IPS-11a (cell line): ENCODE results near the gene SWSAP1.
"Not testable (repeated sequence)": the region's sequence is repeated elsewhere in the genome, so short reads cannot be mapped to it uniquely, and the experiment has no call there.

ENCODE experiments used
- H3K4me3 ChIP-seq: one replicate; pipeline ENCODE4 v1.5.1; 2013; ENCODE audit warnings: low read depth, low read length, control low read depth

SWSAP1 gene

DNA sequence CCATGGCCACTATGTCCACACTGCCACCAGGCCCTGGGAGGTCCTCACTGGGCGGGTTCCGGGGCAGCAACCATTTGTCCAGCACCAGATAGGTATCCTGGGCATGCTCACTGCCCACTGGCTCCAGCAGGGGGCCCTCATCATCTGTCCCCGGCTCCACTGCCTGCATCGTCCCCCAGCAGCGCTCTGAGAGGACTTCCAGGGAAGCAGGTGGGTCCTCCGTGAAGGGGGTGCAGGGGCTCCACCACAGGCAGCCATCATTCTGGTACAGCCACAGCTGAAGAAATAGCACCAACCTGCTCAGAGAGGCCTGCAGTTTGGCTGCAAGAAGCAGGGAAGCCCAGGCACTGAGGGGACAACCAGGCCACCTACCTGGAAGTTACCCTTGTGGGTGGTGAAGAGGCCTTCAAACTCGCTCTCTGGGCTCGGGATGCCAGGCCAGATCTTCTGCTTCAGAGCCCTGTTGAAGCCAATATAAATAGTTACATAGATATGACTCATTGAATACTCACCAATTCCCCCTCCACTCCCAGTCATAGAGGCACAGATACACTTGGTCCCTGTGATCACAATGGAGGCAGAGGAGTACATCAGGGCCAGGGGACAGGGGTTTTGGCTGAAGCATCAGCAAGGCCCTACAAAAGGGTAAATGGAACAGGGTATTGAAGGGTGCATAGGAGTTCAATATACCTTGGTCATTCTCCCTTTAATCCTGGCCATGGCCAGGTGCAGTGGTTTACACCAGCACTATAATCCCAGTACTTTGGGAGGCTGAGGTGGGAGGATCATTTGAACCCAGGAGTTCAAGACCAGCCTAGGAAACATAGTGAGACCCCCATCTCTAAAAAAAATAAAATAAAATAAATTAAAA is 4.1 kb downstream of the SWSAP1 start:
- no peak overlapping the region for H3K4me3 ChIP-seq

DNA sequence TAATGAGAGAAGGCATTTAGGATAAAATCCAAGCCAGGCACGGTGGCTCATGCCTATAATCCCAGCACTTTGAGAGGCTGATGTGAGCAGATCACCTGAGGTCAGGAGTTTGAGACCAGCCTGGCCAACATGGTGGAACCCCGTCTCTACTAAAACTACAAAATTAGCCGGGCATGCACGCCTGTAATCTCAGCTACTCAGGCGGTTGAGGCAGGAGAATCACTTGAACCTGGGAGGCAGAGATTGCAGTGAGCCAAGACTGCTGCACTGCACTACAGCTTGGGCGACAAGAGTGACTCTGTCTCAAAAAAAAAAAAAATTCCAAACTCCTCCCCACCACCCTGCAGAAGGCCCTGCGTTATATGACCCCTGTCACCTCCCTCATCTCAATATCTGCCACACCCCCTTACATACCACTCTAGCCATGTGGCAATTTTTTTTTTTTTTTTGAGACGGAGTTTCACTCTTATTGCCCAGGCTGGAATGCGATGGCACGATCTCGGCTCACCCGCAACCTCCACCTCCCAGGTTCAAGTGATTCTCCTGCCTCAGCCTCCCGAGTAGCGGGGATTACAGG is 4.9 kb downstream of the SWSAP1 start:
- H3K4me3 ChIP-seq = not testable (repeated sequence)

DNA sequence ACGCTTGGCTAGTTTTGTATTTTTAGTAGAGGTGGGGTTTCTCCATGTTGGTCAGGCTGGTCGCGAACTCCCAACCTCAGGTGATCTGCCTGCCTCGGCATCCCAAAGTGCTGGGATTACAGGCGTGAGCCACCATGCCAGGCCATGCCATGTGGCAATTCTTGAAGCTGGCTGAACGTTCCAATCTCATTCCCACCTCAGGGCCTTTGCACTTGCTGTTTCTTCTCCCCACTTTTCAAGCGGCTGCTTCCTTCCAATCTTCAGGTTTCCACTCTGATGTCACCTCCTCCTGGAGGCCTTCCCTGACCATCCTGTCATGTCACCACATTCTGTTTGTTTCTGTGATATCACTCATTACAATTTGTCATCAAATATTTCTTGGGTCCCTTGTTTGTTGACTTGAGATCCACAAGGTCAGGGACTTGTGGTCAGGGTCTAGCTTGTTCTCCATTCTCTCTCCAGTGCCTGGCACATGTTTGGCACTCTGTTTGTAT is 5.4 kb downstream of the SWSAP1 start:
- no peak overlapping the region for H3K4me3 ChIP-seq

DNA sequence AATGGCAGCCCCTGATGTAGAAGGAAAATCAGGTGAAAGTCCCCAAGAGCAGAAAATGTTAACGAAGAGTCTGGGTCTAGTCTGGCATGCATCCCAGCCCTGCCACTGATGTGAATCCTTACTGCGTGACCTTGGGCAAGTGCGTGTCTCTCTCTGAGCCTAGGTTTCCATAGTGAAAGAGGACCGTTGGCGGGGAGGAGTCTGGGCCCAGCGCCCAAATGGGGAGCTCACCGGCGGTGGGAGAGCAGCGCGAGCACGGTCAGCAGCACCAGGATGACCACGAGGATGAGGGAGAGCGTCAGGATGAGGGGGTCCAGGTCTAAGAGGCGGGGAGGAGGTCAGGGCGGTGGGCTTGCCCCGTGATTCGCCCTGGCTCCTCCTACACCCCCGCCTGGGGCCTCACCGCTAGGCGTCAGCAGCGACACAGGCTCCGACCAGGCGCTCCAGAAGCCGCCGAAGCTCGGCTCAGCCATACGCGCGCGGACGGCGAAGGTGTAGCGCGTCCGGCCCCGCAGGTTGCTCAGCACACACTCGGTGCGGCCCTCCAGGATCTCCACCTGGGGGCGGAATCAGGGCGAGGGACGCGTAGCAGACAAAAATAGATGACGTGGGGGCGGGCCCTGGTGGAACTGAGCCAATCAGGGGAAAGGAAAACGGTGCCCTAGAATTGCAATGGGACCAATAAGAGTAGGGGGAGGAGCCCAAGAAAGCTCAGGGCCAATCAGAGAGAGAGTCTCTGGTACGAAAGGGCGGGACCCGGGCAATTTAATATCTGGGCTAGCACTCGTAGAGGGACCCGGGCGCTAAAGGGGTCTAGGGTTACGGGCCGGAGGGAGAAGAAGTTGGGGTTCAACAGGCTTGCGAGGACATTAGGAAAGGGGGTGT is 6.4 kb downstream of the SWSAP1 start:
- H3K4me3 ChIP-seq = peak overlapping the region; percentile 80

DNA sequence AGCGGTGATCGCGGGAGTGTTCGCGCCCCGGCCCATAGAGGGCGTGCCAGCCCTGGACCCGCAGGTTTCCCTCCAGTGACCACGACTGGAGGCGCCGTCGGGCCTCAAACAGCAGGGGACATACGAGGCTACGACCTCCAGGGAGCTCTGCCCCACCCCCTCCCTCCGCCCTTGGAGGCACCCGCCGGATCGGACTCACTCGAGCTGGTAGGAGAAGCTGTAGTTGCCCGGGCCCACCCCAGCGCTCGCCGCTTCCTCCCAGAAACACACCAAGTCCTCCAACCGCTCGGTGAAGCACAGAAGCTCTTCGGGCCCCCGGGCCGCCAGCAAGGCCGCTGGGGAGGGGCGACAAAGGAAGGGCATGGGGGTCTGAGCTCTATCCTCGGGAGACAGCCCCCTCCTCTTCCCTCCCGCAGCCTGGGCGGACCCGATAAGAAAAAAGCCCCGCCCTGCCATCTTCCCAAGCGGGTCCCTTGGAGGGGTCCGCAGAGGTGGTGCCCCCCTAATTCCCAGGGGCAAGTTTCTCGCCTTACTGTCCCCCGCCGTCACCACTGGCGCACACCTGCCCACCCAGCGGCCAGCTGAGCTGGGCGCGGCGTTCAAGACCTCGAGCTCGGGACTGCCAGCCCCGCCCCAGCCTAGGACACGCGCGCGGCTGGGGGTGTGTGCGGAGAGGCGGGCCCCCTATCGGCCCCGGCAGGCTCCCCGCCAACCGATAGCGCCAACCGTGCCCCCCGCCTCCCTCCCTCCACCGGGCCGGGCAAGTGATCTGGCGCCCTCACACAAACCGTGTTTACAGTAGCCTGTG is 8.6 kb downstream of the SWSAP1 start:
- H3K4me3 ChIP-seq = peak overlapping the region; percentile 54

DNA sequence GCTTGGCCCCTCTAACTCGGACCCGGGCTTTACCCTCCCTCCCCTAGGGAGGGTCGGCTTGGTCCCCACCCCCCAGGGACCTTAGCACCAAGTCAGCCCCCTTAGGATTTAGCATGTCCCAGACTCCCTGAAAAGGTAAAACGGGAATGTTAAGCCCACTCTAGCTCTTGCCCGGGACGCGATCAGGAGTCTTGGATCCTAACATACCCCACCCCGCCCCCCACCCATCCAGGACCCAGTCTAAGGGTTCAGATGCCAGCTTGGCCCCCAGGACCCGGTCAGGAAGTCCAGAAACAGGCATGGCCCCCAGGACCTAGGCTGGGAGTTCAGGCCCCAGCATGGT is 9.2 kb downstream of the SWSAP1 start:
- peak overlapping the region; percentile 54 for H3K4me3 ChIP-seq

DNA sequence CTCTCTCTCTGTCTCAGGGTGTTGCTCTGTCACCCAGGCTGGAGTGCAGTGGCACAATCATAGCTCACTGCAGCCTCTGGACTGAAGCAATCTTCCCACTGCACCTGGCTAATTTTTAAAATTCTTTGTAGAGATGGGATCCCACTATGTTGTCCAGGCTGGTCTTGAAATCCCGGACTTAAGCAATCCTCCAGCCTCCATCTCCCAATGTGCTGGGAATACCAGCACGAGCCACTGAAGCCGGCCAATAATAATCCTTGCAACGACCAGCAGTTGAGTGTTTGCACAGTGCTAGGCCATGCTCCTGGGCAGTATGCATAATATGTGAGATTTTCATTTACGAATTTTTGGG is 10.3 kb downstream of the SWSAP1 start:
- H3K4me3 ChIP-seq = no peak overlapping the region

DNA sequence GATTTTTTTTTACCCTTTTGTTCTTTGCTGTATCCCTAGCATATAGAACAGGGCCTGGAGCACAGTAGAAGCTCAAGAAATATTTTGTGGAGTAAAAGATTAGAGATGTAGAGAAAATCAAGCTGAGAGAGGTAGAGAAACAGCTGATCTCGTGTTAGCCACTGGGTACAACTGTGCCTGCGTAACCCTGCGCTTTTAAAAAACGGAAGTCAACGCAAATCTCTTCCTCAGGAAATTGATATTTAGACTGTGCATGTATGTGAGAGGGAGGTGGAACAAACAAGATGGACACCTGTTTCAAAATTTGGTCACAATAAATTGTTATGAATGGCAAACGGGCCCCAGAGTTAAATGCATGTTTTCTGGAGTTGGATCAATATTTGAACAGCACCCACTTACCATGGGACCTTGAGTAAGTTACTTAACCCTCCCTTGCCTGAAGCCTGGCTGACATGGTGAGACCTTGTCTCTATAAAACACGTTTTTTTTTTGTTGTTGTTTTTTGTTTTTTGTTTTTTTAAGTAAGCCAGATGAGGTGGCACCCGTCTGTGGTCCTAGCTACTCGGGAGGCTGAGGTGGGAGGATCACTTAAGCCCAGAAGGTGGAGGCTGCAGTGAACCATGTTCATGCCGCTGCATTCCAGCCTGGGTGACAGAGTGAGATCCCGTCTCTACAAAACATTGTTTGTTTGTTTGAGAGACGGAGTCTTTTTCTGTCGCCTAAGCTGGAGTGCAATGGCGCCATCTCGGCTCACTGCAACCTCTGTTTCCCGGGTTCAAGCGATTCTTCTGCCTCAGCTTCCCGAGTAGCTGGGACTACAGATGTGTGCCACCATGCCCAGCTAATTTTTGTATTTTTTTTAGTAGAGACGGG is 12.9 kb downstream of the SWSAP1 start:
- no peak overlapping the region for H3K4me3 ChIP-seq

DNA sequence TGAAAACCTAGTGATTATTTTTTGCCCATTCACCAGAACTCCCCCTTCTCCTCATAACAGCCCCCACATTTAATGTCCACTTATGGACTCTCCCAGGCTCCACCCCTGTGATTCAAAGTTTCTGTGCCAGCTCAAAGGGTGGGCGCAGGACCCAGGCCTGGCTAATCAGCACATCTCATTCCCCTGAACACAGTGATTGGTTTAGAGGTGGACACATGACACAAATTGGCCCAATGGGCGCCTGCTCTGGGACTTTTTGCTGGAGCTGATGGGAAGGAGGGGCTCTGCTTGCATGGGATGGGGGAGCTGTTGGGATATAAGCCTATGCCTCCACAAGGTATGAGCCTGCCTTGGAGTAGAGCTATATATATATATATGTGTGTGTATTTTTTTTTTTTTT is 15.9 kb downstream of the SWSAP1 start:
- H3K4me3 ChIP-seq = no peak overlapping the region

DNA sequence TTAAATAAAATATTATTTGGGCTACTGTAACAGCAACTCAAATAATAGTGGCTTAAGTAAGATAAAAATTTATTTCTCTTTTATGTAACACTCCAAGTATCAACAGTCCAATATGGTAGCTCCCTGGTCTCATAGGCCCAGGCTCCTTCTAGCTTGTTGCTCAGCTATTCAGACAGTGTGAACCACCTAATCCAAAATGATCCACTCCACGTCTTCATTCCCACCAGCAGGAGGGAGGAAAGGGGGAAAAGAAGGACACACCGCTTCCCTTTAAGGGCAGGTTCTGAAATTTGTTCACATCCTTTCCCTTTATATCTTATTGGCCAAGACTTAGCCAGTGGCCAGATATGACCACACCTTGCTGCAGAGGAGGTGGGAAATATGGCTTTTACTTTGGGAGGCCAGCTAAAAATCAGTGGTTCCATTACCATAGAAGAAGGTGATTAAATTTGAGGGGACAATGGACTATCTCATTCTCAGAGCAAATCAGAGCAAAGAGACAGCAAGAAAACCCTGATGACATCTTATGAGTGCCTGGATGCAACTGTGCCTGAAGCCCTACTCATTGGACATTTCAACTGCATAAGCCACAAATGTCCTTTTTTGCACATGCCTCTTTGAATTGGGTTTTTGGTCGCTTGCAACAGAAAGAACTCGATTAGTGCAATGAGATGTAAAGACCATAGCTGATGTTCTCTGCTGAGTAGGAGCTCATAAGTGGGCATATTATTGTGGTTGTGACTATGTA is 16.6 kb downstream of the SWSAP1 start:
- H3K4me3 ChIP-seq = no peak overlapping the region

DNA sequence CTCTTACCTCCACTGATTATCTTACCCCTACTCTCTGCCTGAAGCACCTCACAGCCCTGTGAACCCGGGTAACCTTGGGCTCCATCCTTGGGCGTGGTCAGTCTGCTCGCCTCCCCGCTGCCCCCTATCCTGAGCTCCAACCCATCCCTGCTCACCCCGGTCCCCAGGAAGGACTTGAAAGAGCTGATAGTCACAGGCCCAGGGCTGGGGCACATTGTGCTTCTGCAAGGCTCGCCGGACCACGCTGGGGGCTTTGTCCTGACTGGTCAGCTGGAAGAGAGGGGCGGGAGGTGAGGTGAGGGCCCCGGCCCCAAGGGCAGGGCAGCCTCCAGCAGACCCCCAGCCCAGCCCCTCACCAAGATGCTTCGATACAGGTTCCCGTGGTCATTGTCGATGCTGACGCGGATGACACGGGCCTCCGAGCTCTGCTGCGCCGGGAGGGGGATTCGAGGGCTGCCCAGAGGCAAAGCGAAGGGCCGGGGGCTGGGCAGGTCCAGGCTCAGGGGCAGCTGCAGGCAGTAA is 22.7 kb downstream of the SWSAP1 start:
- no peak overlapping the region for H3K4me3 ChIP-seq

DNA sequence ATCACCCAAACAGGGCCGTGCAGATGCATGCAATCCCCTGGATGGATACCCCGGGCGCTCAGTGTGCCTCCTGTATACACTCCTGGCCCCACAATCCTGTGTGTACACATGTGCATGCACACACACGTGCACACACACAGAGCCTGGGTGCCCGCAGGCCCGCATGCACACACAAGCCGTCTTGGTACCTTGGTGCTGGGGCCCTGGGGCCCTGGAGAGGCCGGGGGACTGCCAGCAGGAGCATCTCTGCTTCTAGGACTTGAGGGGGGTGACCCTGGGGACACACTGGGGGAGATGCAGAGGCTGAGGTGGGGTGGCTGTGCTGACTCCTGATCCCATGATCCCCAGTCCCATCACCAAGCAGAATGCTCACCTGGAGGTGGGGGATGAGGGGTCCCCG is 25.2 kb downstream of the SWSAP1 start:
- H3K4me3 ChIP-seq = no peak overlapping the region

DNA sequence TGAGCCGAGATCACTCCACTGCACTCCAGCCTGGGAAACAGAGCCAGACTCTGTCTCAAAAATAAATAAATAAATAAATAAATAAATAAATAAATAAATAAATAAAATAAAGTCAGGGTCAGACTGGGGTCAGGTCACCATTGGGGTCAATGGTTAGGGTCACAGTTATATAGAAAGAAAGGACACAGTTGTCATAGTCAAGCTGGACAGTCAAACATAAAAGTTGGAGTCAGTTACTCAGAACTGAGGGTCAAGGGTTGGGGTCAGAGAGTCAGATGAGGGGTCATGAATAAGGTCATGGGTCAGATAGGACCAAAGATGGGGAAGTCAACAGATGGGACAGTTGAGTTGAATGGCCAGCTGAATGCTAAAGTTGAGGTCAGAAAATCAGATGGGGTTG is 26.3 kb downstream of the SWSAP1 start:
- H3K4me3 ChIP-seq = no peak overlapping the region

DNA sequence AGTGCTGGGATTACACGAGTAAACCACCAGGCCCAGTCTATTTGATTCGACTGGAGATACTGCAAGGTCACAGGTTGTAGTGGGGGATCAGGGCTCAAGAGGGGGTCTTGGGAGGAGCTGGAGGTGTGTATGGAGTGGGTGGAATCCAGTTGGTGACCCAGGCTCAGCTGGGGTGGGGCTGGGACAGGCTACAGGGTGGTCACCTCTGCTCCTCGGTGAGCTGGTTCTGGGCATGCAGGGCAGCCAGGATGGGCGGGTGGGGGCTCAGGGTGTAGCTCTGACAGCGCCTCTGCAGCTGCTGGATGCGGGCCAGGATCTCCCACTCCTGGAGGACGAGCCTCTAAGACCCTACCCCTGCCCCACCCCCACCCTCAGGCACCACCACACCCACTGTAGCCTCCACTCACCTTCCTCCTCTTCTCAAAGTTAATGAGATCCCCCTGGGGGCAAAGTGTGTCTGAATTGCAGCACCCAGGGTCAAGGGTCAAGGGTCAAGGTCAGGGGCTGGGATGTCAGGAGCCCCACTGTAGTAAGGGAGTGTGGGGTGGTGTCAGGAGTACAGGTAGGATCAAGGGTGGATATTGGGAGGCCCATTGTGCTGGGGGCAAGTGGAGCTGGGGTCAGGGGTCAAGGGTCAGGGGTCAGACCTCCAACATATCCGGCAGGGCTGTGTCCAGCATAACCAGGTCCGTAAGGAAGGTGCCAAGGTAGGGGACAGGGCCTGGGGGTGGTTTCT is 27.5 kb downstream of the SWSAP1 start:
- H3K4me3 ChIP-seq = no peak overlapping the region

DNA sequence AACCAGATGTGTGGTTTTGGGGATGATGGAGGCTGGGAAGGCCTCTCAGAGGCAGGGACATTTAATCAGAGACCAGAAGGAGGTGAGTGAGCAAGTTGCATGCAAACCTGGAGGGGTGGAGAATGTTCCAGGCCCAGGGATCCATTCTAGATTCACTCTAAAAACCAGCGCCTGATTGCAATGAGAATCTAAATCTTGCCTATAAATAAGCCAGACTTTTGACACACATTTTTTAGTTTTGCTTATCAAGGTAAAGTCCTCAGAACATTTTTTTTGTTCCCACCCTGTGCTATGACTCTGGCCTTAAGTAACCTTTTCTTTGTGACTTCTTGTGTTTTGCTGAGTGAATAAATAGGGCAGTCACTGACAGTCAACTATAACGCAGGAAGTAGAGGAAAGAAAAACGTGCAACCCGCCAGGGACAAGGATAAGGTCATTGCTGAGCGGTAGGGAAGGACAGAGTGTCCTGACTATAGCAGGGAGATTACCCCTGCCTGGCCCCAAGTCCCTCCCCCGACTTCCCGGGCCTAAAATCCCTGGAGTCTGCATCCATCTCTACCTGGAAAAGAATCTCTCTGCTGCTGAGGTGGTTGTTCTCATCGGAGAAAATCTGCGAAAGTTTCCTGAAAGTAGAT is 30.2 kb downstream of the SWSAP1 start:
- no peak overlapping the region for H3K4me3 ChIP-seq

DNA sequence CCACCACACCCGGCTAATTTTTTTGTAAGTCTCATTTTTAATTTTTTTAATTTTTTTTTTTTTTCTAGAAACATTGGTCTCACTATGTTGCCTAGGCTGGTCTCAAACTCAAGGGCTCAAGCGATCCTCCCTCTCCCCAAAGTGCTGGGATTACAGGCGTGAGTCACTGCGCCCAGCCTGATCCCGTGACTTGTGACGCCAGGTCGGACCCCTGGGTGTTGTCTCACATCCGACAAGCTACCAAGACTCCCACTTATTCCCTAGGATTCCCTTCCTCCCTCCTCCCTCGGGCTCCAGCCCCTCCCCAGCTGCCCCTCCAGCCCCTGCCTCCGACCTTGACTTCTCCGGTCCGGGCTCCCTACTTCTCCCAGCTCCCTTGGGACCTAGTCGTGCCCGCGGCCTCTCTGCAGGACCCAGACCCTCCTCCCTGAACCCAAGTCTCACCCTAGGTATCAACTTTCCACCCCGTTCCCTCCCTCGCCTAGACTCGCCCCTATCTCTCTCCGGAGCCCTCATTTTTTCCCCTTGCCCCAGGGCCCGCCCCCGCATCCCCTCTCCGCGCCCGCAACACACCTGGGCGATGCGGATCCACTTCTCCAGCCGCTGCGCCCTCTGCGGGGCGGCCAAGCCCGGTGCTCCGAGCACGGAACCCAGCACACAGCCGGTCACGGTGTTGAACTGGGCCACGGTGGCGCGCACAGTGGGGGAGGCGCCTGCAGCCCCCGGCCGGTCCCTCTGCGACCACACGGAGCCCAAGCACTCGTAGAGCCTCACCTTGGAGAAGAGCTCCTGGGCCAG is 31.6 kb downstream of the SWSAP1 start:
- no peak overlapping the region for H3K4me3 ChIP-seq

DNA sequence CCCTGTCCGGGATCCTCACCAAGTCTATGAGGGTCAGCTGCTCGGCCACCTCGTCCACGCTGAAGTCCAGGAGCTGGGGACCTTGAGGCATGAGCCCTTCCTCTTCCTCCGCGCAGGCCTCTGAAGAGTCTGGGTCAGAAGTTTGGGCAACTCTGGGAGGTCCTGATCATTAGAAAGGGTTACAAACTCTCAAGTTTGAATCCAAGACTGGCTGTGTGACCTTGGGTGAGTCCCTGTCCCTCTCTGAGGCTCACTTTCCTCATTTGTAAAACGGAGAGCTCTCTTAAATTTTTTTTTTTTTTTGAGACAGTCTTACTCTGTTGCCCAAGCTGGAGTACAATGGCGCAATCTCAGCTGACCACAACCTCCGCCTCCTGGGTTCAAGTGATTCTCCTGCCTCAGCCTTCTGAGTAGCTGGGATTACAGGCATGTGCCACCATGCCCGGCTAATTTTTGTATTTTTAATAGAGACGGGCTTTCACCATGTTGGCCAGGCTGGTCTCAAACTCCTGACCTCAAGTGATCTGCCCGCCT is 32.3 kb downstream of the SWSAP1 start:
- H3K4me3 ChIP-seq = not testable (repeated sequence)
